OCI-LY3 (cell line): ENCODE data around the gene MACROD1.

Experiments used
- H2AFZ ChIP-seq: fragments of 200-600, 300-600 bp; shearing (Covaris generic); 2 replicates; pipeline ENCODE4 v1.6.0; 2014; ENCODE audit warnings: antibody characterized with exemption, low read depth, low read length
- H3K27ac ChIP-seq: fragments of 200-600, 300-600 bp; sonication (generic); 2 replicates; pipeline ENCODE4 v1.5.1; 2014; ENCODE audit warnings: mild to moderate bottlenecking, low read length, moderate library complexity, mixed read lengths
- H3K27me3 ChIP-seq: fragments of 200-600, 300-600 bp; sonication (generic); 2 replicates; pipeline ENCODE4 v1.6.1; 2014; ENCODE audit warnings: low read depth, low read length, mixed read lengths
- H3K36me3 ChIP-seq: fragments of 200-600, 300-600 bp; sonication (generic); replicated peaks from 2 replicates; pipeline ENCODE3; 2014; ENCODE audit warnings: low read depth, low read length, mixed read lengths
- H3K4me1 ChIP-seq: fragments of 300-600, 200-600 bp; sonication (generic); 2 replicates; pipeline ENCODE4 v1.6.1; 2014; ENCODE audit warnings: low read length, mixed read lengths
- H3K4me2 ChIP-seq: fragments of 200-600, 300-600 bp; sonication (generic); 2 replicates; pipeline ENCODE4 v1.6.1; 2014; ENCODE audit warnings: low read length, mixed read lengths
- H3K4me3 ChIP-seq: fragments of 300-600, 200-600 bp; sonication (generic); 2 replicates; pipeline ENCODE4 v1.5.1; 2014; ENCODE audit warnings: antibody characterized with exemption, mild to moderate bottlenecking, low read length, moderate library complexity
- H3K79me2 ChIP-seq: fragments of 300-600, 200-600 bp; shearing (Covaris generic); 2 replicates; pipeline ENCODE4 v1.6.1; 2014; ENCODE audit warnings: mild to moderate bottlenecking, low read length, mixed read lengths
- H3K9ac ChIP-seq: fragments of 300-600, 200-600 bp; shearing (Covaris generic); 2 replicates; pipeline ENCODE4 v1.6.0; 2014; ENCODE audit warnings: mild to moderate bottlenecking, low read length, moderate library complexity
- H3K9me3 ChIP-seq: fragments of 200-600, 300-600 bp; shearing (Covaris generic); 2 replicates; pipeline ENCODE4 v1.6.1; 2014; ENCODE audit warnings: low read length, mixed read lengths; ENCODE audit not compliant: insufficient read depth
- H4K20me1 ChIP-seq: fragments of 200-600, 300-600 bp; sonication (generic); 2 replicates; pipeline ENCODE4 v1.6.1; 2016; ENCODE audit warnings: low read length, mixed read lengths; ENCODE audit not compliant: insufficient read depth
- EZH2phosphoT487 ChIP-seq: fragments of 200-600 bp; shearing (Covaris generic); IDR thresholded peaks from 2 replicates; pipeline ENCODE4 v1.6.1; 2018; ENCODE audit warnings: antibody characterized with exemption, mixed run types, low read depth
- TF ChIP-seq, protein P1 (sequence below): fragments of 200-600, 300-600 bp; sonication (generic); IDR thresholded peaks from 2 replicates; pipeline ENCODE4 v1.5.1; 2014; ENCODE audit warnings: antibody characterized with exemption, low read length, low read depth

Gene MACROD1

DNA sequence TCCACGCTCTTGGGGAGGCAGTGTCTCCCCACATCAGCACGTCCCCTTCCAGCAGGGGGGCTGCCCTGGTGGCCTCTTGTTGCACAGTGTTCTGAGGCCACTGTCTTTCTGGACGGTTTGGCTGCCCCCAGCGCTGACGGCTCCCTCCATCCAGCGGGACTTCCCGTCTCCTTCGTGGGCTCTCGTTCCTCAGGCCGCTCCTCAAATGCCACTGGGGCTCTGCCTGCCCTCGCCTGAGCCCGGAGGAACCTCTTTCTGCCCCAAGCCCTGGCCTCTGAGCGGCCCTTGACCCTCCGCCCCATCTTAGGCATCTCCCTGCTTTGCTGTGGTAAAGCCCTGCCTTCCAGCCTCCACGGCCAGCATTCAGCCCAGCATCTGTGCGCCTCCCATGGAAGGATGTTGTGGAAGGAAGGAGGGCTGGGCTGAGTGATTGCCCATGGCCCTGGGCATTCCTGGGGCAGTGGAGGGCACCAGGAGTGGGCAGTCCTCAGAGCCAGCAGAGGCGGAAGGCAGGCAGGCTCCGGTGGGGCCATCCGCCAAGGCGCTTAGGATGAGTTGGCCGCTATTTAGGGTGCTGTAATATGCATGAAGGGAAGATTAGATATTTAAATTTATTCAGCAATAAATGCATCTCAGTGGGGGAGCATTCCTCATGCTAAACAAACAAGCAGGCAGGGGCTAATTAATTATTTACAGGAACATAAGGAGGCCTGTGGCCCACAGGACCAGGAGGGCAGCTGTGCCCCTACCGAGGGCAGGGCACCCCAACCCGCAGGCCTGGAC, 161.9 kb downstream of the MACROD1 start:
- no peak overlapping the region for H3K4me3 ChIP-seq
- H4K20me1 ChIP-seq: peaks cover 5% of the 10 kb centered on the region; the same call in 1 of the 2 replicates
- H3K9me3 ChIP-seq: no peaks in the 10 kb centered on the region
- H3K4me2 ChIP-seq: no peak overlapping the region
- H3K27ac ChIP-seq: no peak overlapping the region
- peaks cover 11% of the 10 kb centered on the region; the same call in 1 of the 2 replicates for H3K4me1 ChIP-seq
- no peaks in the 10 kb centered on the region for H3K79me2 ChIP-seq
- H3K27me3 ChIP-seq: no peaks in the 10 kb centered on the region
- no peak for TF ChIP-seq EZH2phosphoT487
- TF ChIP-seq, protein P1, sequence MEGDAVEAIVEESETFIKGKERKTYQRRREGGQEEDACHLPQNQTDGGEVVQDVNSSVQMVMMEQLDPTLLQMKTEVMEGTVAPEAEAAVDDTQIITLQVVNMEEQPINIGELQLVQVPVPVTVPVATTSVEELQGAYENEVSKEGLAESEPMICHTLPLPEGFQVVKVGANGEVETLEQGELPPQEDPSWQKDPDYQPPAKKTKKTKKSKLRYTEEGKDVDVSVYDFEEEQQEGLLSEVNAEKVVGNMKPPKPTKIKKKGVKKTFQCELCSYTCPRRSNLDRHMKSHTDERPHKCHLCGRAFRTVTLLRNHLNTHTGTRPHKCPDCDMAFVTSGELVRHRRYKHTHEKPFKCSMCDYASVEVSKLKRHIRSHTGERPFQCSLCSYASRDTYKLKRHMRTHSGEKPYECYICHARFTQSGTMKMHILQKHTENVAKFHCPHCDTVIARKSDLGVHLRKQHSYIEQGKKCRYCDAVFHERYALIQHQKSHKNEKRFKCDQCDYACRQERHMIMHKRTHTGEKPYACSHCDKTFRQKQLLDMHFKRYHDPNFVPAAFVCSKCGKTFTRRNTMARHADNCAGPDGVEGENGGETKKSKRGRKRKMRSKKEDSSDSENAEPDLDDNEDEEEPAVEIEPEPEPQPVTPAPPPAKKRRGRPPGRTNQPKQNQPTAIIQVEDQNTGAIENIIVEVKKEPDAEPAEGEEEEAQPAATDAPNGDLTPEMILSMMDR: no peak
- H3K36me3 ChIP-seq: no peaks in the 10 kb centered on the region
- H3K9ac ChIP-seq: no peak overlapping the region
- H2AFZ ChIP-seq: no peak overlapping the region

DNA sequence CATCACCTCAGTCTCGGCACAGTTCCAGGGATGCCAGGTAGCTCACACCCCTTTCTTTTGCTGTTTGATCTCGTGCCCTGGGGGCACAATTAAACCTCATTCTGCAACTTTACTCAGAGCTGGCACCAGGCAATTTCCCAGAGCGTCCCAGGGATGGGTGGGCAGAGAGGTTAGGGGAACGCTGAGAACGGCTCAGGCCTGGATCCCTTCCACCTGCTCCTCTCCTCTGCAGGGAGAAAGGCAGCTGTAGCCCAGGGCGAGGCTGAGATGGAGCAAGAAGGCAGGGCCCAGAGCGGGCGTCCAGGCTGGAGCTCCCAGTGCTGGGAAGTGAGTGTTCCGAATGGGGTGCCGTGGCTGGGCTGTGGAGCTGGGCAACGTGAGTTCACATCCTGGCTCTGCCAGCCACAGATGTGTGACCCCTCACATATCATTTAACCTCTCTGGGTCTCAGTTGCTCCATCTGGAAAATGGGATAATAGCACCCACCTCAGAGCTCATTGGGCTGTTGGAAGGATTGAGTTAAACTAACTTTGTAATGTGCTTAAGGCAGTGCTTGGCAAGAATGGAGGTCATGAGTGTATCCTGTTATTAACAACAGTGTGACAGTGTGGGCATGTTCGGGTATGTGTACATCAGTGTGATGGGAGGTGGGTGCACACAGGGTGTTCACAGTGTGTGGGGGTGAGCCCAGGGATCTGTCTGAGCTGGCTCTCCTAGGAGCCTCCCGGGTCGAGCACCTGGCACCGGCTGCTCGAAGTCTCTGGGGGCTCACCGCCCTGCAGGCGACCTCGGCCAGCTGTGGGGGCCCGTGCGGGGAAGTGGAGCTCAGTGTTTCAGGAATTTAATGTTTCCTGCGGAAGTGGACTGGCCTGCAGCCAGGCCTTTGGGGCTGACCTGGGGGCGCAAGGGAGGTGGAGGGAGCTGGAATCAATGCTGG, 164.2 kb downstream of the MACROD1 start:
- peaks cover 11% of the 10 kb centered on the region; the same call in 1 of the 2 replicates for H3K4me1 ChIP-seq
- no peaks in the 10 kb centered on the region for H3K27me3 ChIP-seq
- H3K9me3 ChIP-seq: no peaks in the 10 kb centered on the region
- H3K9ac ChIP-seq: no peak overlapping the region
- TF ChIP-seq, protein P1: no peak
- TF ChIP-seq EZH2phosphoT487: no peak
- peaks cover 14% of the 10 kb centered on the region for H3K36me3 ChIP-seq
- no peak overlapping the region for H3K4me3 ChIP-seq
- no peaks in the 10 kb centered on the region for H3K79me2 ChIP-seq
- H2AFZ ChIP-seq: no peak overlapping the region
- no peak overlapping the region for H3K4me2 ChIP-seq
- no peak overlapping the region for H3K27ac ChIP-seq
- H4K20me1 ChIP-seq: peaks cover 14% of the 10 kb centered on the region; the same call in 1 of the 2 replicates

DNA sequence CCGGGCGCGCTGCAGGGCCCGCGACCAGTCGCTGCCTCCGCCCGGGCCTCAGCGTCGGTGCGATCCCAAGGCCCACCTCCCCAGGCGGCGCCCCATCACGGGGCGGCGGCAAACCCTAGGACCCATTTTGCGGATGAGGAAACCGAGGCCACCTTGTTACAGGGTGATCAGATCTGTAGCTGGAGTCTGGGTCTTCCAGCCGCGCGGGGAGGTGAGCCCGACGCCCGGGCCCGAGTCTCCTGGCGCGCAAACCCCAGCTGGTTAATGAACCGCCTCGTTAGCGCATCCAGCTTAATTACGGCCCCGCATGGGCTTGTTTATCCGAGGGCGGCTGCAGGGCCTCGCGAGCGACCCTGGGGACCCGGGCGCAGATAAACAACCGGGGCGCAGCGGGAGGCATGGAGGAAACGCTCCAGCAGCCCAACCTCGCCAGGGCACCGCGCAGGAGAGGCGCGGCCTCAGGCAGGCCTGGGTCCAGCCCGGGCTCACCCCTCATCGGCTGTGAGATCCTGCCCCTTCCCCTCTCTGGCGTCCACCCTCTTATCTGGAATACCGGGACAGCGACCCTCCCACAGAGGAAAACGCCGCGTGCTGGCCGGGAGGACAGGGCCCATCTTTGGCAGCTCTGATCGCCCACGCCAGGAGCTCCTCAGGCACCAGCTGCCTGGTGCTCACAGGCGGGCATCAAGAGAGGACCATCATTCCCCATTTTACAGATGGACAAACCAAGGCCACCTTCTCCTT, 165.0 kb downstream of the MACROD1 start:
- Histone ChIP-seq H3K27me3 (no peaks in the 10 kb centered on the region), H3K9me3 (no peaks in the 10 kb centered on the region), H3K9ac (peak overlapping the region; percentile 34; the same call in 1 of the 2 replicates), H3K4me3 (peak overlapping the region; percentile 71), H4K20me1 (peaks cover 23% of the 10 kb centered on the region), H2AFZ (no peak overlapping the region), H3K36me3 (peaks cover 22% of the 10 kb centered on the region), H3K4me2 (peak overlapping the region; percentile 62), H3K27ac (no peak overlapping the region), H3K79me2 (no peaks in the 10 kb centered on the region), H3K4me1 (peaks cover 8% of the 10 kb centered on the region; the same call in 1 of the 2 replicates)
- TF ChIP-seq, protein P1: no peak; the same call in 1 of the 2 replicates
- TF ChIP-seq EZH2phosphoT487: no peak
